Keratinocyte (primary cell): ENCODE measurements around the gene GAL. TPM values are rescaled to one million over a fixed set of nuclear protein-coding genes. Genes with fewer than 3 reads are reported as not detected.

ENCODE experiments used
- DNase-seq: peaks from one replicate; pipeline ENCODE4 v3.0.0-alpha.2; 2011; ENCODE audit warnings: low read depth, missing footprints, low spot score
- FAIRE-seq: peaks from 2 replicates; lab custom pipeline; 2011; peaks lifted over from hg19 to GRCh38; lab: Jason Lieb, UNC
- H2AFZ ChIP-seq: 2 replicates; pipeline ENCODE4 v1.6.0; 2012; ENCODE audit warnings: low read length, control low read depth, inconsistent platforms; ENCODE audit not compliant: control insufficient read depth
- H3K27ac ChIP-seq: 2 replicates; pipeline ENCODE4 v1.5.1; 2011; ENCODE audit warnings: low read length; ENCODE audit not compliant: control insufficient read depth, insufficient read depth
- H3K27me3 ChIP-seq: 3 replicates; pipeline ENCODE4 v1.6.0; 2011; ENCODE audit warnings: low read length; ENCODE audit not compliant: control insufficient read depth, insufficient read depth; ENCODE audit errors: extremely low read depth
- H3K36me3 ChIP-seq, 2 experiments: 2 replicates in 1 of 2; 3 replicates in 1 of 2; pipeline ENCODE4 v1.5.1; 2011; ENCODE audit warnings: low read length in 2 of 2, mild to moderate bottlenecking in 1 of 2; ENCODE audit not compliant: control insufficient read depth in 2 of 2, insufficient read depth in 2 of 2; ENCODE audit errors: extremely low read depth in 1 of 2
- H3K4me1 ChIP-seq: 3 replicates; pipeline ENCODE4 v1.5.1; 2011; ENCODE audit warnings: low read length; ENCODE audit not compliant: control insufficient read depth, insufficient read depth; ENCODE audit errors: extremely low read depth
- H3K4me2 ChIP-seq: 3 replicates; pipeline ENCODE4 v1.6.0; 2011; ENCODE audit warnings: low read depth, low read length; ENCODE audit not compliant: control insufficient read depth, insufficient read depth; ENCODE audit errors: extremely low read depth
- H3K4me3 ChIP-seq, 3 experiments: fragments of 200-600 bp in 1 of 3; sonication (generic) in 1 of 3; 2 replicates in 2 of 3; 3 replicates in 1 of 3; pipeline ENCODE4 v1.5.1; 2011 to 2016; ENCODE audit warnings: low read length in 3 of 3, mild to moderate bottlenecking in 3 of 3, control low read depth in 2 of 3, inconsistent platforms in 1 of 3, low read depth in 1 of 3, mixed read lengths in 1 of 3, mixed run types in 1 of 3, moderate library complexity in 1 of 3; ENCODE audit not compliant: control insufficient read depth in 2 of 3, insufficient read depth in 2 of 3; ENCODE audit errors: extremely low read depth in 1 of 3
- H3K79me2 ChIP-seq: 2 replicates; pipeline ENCODE4 v1.6.0; 2012; ENCODE audit warnings: low read length; ENCODE audit not compliant: control insufficient read depth, insufficient read depth
- H3K9ac ChIP-seq: 3 replicates; pipeline ENCODE4 v1.6.0; 2011; ENCODE audit warnings: low read length; ENCODE audit not compliant: control insufficient read depth, insufficient read depth; ENCODE audit errors: extremely low read depth
- H3K9me1 ChIP-seq: 3 replicates; pipeline ENCODE4 v1.6.0; 2011; ENCODE audit warnings: low read length; ENCODE audit not compliant: control insufficient read depth, insufficient read depth; ENCODE audit errors: extremely low read depth
- H3K9me3 ChIP-seq: 2 replicates; pipeline ENCODE4 v1.5.1; 2012; ENCODE audit warnings: low read depth, low read length; ENCODE audit not compliant: control insufficient read depth
- H4K20me1 ChIP-seq: 3 replicates; pipeline ENCODE4 v1.6.0; 2011; ENCODE audit warnings: low read length; ENCODE audit not compliant: control insufficient read depth, insufficient read depth; ENCODE audit errors: extremely low read depth
- CTCF ChIP-seq, 3 experiments: IDR thresholded peaks in 1 of 3; conservative IDR thresholded peaks in 1 of 3; optimal IDR thresholded peaks in 1 of 3; 2 replicates in 2 of 3; 3 replicates in 1 of 3; pipeline versions ENCODE3 to v1.5.1; 2011; ENCODE audit warnings: low read length in 3 of 3, mild to moderate bottlenecking in 3 of 3, moderate library complexity in 2 of 3, control low read depth in 1 of 3, inconsistent platforms in 1 of 3; ENCODE audit not compliant: insufficient read depth in 2 of 3; ENCODE audit errors: extremely low read depth in 1 of 3
- EZH2 ChIP-seq: IDR thresholded peaks from one replicate; pipeline ENCODE4 v1.6.1; 2012; ENCODE audit warnings: inconsistent platforms, mild to moderate bottlenecking, low read length, moderate library complexity
- dilution Hi-C: fragments of 300-500 bp; cut with MboI; formaldehyde crosslinking; loops from one replicate; pipeline ENCODE4 v1.7.0; 2020; ENCODE audit warnings: low sequenced_read_pairs; ENCODE audit not compliant: extremely low pct_ligation_motif_present
- polyA plus RNA-seq, 5 experiments: library from polyadenylated mRNA; depleted of rRNA in 3 of 5; stranded (reverse) in 3 of 5; stranded (forward) in 1 of 5; unstranded in 1 of 5; fragments of >200 nt; gene quantifications; 1 replicate in 1 of 5; 2 replicates in 3 of 5; 3 replicates in 1 of 5; pipeline versions ENCODE4 v1.2.1 to v1.2.3, GENCODE V29; 2011 to 2012; ENCODE audit warnings: missing spikeins in 2 of 5, low read depth in 1 of 5, low replicate concordance in 1 of 5

GAL gene
- polyA plus RNA-seq, 1 donor (not counting 4 experiments of a cell fraction or from before 2014, with no cell fraction given), result 2.2 TPM

GRCh38 chr11:68690671-68691401 lies 6.5 kb downstream of the GAL start:
- Histone ChIP-seq H3K4me1 (no peaks in the 10 kb centered on the region), H3K36me3 (no peaks in the 10 kb centered on the region), H3K27ac (no peak overlapping the region), H3K9me3 (no peaks in the 10 kb centered on the region), H3K79me2 (no peaks in the 10 kb centered on the region), H3K27me3 (peaks cover 22% of the 10 kb centered on the region), H3K4me3 (no peak overlapping the region), H4K20me1 (no peaks in the 10 kb centered on the region), H3K9me1 (no peaks in the 10 kb centered on the region), H3K4me2 (no peak overlapping the region), H3K9ac (no peak overlapping the region), H2AFZ (no peak overlapping the region)
- FAIRE-seq (no peak), DNase-seq (no peak)
- TF ChIP-seq EZH2 (no peak), CTCF (optimal IDR thresholded peaks at IDR 0.05 in 1 of 3, IDR thresholded peaks at IDR 0.05 in 1 of 3, conservative IDR thresholded peaks at IDR 0.05 in 1 of 3; ENCODE audit: extremely low read depth in 1 of 3, insufficient read depth in 2 of 3, low read length in 3 of 3) (no peak)
- dilution Hi-C loops, result no loop called here

- Histone ChIP-seq H3K9ac (no peak overlapping the region), H4K20me1 (no peaks in the 10 kb centered on the region), H3K4me3 (no peak overlapping the region), H3K79me2 (no peaks in the 10 kb centered on the region), H3K9me3 (no peaks in the 10 kb centered on the region), H3K36me3 (no peaks in the 10 kb centered on the region), H3K27me3 (peaks cover 18% of the 10 kb centered on the region), H3K27ac (no peak overlapping the region), H3K4me1 (no peaks in the 10 kb centered on the region), H3K9me1 (no peaks in the 10 kb centered on the region), H2AFZ (no peak overlapping the region), H3K4me2 (no peak overlapping the region)
- no peak for DNase-seq
- dilution Hi-C loops, result no loop called here
- no peak for FAIRE-seq
- TF ChIP-seq EZH2 (no peak), CTCF (optimal IDR thresholded peaks at IDR 0.05 in 1 of 3, IDR thresholded peaks at IDR 0.05 in 1 of 3, conservative IDR thresholded peaks at IDR 0.05 in 1 of 3; ENCODE audit: extremely low read depth in 1 of 3, insufficient read depth in 2 of 3, low read length in 3 of 3) (no peak)
These were observed 7.0 kb downstream of the GAL start for GRCh38 chr11:68691402-68691784.
